Stimulated activated CD8-positive, alpha-beta memory T cell treated with anti-CD3 and anti-CD28 coated beads, Interleukin-12 subunit alpha, Interleukin-12 subunit beta, amount 100 ng/mL, for 1 hour (primary cell): ENCODE results near the gene STMN1.
A peak's percentile ranks its signal among the peaks of the same experiment; 100 is the strongest.

Source experiments
- DNase-seq: peaks from one replicate; pipeline ENCODE4 v3.0.0-alpha.2; 2020; ENCODE audit warnings: low read depth

Gene STMN1

DNA sequence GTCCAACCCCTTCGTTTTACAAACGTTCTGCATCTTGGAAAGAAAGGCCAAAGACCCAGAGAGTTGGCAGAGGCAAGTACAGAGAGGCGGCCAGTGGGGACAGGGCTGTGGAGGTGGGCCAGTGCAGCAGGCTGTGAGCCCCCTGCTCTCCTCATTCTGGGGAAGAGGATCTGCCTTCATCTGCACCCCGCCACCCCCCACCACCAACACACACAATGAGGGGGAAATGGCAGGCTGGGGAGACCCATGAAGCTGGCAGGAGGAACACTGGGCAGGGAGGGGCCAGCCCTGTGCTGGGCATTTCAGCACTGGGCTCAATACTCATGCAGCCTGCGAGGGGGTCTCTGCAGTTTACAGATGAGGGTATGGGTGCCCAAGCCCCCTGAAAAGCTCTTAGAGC is 14.6 kb downstream of the STMN1 start:
- DNase-seq: no peak

DNA sequence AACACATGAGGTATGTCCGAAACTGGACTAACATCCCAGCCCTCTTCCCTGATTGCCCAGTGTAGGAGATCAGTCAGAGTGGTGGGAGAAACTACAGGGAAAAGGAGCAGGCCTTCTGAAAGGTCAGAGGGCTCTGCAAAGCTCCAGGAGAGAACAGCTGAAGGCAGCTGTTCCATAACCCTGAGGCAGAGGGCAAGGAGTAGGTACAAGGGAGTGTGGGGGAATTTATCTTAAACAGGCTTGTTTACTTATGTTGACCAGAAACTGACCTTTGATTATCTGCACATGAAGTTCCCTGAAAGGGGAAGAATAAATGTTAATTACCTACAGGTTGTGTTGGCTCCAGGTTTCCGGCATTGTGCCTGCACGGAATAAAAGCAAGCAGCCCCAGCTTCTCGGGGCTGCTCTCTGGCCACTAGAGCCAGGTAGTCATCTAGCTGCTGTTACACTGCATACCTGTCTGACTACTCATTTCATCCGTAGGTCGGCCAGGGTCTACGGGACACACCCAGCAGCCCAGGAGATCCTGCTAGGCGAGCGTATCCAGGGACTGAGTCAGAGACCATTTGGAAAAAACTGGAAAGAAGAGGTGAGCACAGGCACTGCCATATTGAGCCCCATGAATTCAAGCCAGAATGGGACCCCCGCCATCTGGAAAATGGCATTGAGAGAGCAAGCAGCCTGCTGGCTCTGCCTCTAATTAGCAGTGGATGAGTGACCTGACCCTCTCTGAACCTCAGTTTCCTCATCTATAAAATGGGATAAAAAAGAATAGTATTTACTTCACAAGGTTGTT is 15.8 kb downstream of the STMN1 start:
- DNase-seq: no peak

DNA sequence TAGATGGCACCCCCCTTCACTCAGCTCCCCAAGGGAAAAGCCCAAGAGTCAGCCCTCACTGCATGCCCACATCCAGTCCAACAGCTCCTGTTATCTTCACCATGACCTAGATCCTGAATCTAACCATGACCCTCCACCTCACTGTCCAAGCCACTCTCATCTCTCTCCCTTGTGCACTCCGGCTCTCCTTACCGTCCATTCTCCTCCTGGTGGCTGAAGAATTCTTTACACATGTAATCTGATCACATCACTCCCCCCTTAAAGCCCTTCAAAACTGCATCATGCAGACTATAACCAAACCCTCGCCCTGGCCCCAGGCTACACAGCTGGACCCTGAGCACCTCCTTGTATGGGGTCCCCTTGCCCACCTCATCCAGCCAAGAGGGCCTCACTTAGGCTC is 16.7 kb downstream of the STMN1 start:
- no peak for DNase-seq

DNA sequence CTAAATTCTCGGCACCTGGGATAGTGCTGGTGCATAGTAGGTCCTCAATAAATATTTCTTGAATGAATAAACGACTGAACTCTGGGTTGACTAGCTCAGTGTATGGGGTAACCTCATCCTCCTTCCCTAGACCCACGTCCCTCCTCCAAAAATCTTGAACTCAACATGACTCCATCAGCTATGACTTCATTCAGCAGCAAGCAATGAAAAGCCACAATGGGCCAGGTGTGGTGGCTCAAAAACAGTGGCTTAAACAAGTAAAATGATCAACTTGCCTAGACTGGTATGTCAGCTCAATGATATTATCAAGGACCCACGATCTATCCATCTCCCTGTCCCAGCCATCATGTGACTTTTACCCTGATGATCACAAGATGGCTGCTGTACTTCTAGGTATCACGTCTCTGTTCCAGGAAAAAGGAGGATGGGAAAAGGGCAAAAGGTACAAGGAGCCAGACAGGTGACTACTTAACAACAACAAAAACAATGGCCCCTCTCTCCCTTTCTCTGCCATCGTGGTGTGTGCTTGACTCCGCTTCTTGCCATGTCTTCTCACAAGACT is 17.7 kb downstream of the STMN1 start:
- DNase-seq: no peak

DNA sequence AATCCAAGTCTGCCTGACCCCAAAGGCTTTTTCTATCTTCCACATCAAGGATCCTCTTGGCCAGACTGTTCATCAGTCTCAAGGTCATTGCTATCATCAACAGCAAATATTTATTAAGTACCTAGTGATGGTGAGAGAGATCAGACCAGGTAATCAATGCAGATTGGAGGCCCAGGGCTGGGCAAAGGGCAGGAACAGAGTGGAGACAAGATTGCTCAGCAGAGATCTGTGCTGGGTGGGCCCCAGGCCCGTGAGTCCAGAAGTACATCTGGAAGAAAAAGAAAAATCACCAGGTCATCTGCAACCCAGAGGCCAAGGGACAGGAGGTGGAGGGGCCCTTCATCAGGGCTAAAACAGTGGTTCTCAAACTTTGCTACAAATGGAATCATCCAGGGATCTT is 20.6 kb downstream of the STMN1 start:
- no peak for DNase-seq

DNA sequence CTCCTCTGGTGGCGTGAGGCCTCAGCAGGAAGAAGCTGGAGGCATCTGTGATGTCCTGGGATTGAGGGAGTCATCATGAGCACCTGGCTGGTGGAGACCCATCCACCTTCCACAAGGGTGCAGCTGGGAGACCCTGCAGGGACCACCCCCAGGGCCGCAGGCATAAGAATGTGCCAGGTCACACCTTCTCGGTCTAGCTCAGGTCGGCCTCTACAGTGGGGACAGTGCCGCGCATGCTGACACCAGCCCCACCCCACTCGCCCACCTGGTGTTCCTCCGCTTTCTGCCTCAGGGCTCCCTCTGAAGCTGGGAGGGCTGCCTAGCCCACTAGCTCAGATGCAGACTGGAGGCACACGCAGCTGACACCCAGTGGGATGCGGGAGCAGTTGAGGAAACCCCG is 25.0 kb downstream of the STMN1 start:
- no peak for DNase-seq

DNA sequence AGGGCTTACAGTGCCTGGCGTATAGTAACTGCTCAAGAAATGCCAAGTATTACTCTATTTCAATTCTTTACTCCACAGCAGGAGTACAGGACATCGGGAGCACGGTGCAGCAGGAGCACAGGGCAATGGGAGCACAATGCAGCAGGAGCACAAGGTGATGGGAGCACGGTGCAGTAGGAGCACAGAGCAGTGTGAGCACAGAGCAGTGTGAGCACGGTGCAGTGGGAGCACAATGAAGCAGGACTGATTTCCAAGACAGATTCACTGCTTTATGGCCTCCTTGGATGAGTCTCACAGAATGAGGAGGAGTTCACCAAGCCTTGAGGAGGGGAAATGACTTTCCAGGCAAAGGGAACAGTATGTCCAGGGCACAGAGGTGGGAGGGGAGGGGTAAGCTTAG is 25.7 kb downstream of the STMN1 start:
- DNase-seq: no peak

DNA sequence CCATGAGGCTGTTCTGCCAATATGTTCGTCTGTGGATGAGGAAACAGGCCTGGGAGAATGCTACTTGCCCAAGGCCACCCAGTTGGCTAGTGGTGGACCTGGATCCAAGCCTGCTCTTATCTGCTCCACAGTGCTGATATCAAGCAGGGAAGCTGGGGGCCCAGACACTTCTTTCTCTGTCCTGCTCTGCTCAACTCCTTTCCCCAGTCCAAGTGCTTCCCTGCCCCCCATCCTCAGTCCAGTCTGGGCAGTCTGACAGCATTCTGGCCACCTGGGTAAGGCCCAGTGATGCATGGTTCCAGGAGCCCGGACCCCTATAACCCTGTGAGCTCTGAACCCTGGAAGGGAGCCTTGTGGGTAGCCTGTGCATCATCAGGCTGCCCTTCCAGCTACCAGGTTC is 26.5 kb downstream of the STMN1 start:
- DNase-seq: no peak

DNA sequence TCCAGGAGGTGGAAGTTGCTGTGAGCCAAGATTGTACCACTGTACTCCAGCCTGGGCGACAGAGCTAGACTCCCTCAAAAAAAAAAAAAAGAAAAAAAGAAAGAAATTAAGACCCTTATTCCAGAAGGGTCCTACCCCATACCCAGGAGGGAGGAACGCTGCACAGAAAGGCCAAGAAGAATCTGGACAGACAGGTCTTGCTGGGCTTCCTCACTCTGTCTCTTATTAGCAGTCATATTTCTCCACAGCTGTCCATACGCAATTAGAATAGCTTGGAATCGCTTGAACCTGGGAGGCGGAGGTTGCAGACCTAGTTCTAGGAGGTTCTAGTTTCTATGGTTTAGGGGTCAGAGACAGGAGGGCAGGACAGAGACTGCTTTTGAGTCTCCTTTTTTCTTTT is 27.5 kb downstream of the STMN1 start:
- DNase-seq: no peak

DNA sequence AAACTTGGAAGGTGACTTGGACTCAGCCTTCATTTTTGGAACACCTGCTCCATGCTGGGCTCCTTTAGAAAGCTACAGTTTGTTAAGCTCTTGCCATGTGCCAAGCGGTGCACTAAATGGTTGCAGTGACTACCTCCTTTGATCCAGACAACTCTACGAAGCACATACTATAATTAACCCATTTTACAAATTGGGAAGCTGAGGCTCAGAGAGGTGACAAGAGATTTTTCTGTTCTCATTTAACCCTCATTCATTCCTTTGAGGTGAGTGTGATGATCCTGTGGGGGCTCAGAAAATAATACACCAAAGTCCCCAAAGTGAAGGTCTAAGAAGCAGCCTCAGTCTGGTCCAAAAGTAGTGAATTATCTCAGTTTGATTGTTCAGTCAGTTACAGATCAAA is 29.1 kb downstream of the STMN1 start:
- DNase-seq: no peak

DNA sequence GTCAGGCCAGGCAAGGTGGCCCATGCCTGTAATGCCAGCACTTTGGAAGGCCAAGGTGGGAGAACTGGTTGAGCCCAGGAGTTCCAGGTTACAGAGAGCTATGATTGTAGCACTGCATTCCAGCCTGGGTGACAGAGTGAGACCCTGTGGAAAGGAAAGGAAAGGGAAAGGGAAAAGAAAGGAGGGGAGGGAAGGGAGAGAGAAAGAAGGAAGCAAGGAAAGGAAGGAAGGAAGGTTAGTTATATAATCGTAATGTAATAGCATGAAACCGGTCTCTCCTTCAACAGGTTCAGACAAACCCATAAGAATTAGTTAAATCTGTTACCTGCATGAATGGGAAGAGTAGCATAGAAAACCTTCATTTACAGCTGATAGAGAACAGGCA is 29.5 kb downstream of the STMN1 start:
- no peak for DNase-seq

DNA sequence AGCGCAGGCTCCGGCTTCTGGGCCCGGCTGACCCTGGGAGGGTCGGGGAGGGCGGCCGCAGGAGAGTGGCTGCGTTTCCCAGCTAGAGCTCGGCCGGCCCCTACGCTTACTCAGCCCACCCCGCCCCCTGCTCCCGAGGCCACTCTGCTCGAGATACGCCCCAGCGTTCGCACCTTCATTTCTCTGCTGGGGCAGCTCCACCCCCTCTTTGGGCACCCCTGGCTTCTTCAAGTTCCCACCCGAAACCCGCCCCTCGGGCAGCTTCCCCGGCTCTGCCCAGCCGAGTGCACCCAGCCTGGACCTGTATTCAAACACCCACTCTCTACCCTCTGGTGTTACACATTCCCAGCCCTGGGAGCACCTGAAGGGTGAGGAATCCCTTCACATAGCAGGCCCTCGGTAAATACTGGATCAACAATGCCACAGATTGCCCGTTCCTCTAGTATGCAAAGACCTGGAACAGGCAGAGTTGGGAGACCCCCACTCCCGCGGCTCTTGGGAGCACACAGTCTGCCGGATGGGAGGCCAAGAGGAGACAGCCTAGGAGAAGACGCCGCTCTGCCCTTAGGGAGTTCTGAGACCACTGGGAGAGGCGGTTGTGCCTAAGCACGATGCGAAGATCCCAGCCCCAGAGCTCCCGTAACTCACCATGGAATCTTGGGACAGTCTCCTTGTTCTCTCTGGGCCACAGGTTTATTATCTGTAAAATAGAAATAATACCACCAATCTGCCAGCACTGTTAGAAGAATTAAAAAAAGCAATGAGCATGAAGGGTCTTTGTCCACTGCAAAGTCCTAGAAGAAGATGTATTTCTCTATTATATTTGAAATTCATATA is 30.1 kb downstream of the STMN1 start:
- no peak for DNase-seq

DNA sequence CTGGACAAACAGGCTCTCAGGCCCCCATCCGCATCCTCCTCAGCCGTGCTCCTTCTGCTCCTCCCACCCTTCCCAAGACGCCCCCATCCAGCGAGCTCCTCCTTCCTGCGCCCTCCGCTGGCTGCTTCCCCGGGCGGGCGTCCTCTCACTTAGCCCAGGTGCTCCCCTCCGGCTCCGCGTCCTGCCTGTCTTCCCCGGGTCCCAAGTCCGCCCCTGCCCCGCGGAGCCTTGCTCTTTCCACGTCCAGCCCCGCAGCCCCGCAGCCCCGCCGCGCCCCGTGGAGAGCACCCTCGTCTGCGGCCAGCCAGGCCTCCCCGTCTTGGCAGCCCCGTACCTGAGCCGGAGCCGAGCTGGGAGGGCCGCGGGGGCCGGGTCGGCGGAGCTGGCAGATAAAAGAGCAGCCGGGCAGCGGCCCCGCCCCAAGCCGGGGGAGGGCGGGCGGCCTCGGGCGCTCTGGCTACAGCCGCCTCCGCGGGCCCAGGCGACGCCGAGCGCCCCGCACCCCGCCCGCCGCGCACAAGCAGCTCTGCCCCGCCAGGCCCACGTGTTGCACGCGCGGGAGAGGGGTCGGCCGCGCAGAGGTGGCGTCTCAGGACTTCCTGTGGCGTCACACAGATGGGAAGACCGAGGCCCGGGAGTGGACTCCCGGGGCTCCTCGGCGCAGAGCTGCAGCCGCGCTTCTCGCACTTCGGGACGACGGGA is 30.9 kb downstream of the STMN1 start, which contains the start of gene PAQR7:
PAQR7 (minus strand) TSS at position 555 of the 702 bp plus-strand sequence. CDS start 11,869 bp downstream, outside the sequence.
- peak; percentile 27 for DNase-seq

DNA sequence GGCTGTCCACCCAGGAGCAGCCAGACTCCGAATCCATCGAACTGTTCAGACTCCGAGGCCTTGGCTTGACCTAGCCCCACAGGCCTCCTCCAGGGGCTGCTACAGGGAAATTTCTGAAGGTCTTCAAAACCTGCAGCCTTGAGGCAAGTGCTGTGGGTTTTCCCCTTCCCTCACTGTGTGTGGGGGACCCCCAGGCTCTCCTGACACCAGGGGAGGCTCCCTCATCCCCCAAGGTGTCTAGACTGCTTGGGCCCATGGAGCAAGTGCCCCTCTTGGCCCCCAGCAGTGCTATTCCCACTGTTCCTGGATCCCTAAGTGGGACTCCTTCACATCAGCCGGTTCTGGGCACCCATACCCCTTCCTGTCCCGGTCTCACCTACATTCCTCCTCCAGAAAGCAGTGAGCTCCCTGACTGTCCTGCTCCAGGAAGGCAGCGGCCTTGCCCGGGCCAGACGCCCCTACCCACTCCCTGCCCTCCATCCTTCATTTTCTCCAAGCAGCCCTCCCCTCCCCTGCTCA is 31.5 kb downstream of the STMN1 start:
- no peak for DNase-seq

DNA sequence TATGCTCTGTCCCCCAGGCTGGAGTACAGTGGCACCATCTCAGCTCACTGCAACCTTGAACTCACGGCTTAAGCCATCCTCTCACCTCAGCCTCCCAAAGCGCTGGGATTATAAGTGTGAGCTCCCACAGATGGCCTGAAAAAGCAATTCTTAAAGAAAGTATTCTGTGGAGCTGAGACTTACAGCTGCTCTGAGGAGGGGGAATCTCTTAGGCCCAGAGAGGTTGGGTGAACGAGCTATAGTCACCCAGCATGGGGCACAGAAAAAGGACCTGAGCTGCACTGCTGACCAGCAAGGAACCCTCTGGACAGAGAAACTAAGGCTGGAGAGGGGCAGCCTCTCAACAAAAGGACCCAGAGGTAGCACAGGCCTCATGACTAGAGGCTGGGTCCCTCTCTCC is 32.0 kb downstream of the STMN1 start:
- DNase-seq: no peak

DNA sequence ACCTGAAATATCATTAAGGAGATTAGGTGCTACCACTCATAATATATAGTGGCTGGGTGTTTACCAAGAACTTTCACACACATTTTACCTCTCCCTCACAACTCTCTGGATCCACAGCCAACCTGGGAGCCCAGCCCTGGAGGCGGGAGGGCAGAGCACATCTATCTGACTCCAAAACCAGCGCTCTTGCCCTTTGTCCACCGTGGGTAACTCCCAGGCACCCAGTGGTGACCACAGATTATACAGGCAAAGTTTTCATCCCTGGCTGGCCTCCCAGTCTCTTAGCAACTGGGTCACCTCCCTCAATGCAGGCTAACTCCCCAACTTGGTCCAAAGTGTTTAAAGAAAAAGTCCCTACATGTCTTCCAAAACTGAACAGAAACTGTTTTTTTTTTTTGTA is 33.1 kb downstream of the STMN1 start:
- DNase-seq: no peak

DNA sequence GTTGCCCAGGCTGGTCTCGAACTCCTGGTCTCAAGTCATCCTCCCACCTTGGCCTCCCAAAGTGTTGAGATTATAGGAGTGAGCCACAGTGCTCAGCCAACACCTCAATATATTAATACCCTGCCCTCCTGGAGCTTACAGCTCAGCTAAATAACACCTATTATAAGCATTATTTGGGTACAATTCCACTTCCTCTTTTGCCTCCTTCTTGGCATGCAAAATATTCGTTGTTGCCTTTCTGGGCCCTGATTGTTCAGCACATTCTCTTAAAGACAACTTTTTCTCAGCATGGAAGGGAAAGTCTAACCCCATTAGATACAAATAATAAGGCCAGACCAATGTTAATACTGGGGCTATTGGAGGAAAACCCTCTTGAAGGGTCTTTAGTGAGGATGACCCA is 33.5 kb downstream of the STMN1 start:
- no peak for DNase-seq

DNA sequence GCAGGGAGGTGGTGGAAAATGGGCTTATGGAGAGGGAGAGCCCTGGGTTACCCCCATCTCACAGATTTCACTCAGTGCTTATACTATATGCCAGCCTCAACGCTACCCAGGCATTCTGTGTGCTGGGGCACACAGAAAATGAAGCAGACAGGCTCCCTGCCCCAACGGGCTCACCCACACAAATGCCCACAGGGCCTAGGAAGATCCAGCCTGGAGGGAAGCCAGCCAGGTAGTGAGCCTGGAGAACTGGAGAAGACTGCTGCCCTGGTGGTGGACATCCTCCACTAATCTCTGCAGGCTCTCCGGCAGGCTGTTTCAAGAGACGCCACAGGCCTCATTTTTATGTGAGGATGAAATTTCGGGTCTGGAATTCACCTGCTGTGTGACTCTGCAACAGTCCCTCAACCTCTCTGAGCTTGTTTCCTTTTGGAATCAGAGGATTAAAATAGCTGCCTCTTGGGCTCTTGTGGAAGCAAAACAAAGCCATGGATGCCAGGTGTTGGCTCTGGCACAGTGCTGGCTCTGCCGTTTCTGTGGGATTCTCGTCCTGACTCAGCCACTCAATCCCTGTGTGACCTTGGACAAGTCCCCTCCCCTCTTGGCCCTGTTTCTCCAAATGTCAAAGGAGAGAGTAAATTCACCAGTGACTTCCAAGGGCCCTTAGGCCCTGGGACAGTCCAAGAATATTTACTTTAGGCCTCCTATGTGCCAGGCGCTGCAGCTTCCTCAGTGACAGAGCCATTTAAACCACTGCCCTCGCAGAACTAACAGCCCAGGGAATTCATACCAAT is 34.3 kb downstream of the STMN1 start:
- DNase-seq: no peak

DNA sequence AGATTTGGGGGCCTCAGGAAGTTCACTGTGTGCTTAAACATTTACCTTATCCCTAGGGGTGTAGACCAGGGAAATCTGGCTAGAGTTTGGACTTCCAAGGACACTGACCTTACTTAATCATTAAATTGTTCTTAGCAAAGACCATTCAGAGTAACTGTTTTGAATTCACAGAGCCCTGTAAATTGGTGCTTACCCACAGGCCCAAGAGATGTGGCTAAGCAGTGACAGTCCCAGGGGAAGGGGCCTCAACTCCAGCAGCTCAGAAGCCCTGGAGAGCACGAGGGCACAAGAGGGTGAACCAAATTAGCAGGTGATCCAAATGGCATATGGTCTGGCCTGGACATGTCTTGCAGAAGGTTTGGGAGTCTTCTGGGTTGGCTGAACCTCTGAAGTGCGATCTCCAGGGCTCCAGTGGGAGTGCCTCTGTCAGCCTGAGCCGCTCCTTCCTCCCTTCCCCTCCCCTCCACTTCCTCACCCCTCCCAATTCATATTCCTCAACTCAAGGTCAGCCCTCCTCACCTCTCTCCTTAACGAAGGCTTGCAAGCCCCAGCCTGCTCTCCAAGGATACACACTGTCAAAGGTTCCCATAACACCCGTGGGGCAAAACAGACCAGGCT is 35.0 kb downstream of the STMN1 start:
- DNase-seq: no peak

DNA sequence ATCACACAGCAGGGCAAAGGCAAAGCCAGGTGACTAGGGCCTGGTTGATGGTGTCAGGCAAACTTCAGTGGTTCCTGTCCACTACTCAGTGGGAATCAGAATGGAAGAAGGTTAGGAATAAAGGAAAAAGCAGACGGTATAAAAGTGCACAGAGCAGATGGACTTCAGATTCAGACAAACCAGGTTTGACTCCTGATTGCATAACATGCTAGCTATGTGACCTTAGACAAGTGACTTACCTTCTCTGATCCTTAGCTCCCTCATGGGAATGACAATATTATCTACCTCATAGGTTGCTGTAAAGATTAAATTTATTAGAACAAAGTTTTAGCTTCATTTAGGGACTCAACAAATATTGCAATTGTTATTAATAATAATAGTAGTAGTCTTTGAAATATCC is 35.6 kb downstream of the STMN1 start:
- DNase-seq: no peak
